ENCODE data around the gene AKR1A1.

Gene AKR1A1

GRCh38 chr1:45615885-45616284 is 65.3 kb downstream of the AKR1A1 start:
- no peak for DNase-seq

DNA sequence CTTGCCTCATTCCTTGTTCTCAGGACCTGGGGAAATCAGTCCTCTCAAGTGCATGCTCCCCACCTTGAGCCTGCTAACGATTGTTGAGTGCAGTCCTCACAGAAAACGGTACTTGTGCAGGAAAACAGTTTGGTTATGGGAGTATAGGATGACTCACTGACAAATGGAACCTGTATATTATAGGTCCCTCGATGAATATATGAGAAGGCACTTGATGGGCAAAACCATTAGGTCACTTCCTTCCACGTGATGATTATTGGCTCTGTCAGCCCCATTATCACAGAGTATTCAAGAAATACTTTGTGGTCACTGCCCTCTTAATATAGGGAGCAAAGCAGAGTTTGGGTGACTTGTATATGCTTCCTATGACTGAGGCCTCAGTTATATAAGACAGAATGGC is 67.0 kb downstream of the AKR1A1 start:
- DNase-seq, result no peak

DNA sequence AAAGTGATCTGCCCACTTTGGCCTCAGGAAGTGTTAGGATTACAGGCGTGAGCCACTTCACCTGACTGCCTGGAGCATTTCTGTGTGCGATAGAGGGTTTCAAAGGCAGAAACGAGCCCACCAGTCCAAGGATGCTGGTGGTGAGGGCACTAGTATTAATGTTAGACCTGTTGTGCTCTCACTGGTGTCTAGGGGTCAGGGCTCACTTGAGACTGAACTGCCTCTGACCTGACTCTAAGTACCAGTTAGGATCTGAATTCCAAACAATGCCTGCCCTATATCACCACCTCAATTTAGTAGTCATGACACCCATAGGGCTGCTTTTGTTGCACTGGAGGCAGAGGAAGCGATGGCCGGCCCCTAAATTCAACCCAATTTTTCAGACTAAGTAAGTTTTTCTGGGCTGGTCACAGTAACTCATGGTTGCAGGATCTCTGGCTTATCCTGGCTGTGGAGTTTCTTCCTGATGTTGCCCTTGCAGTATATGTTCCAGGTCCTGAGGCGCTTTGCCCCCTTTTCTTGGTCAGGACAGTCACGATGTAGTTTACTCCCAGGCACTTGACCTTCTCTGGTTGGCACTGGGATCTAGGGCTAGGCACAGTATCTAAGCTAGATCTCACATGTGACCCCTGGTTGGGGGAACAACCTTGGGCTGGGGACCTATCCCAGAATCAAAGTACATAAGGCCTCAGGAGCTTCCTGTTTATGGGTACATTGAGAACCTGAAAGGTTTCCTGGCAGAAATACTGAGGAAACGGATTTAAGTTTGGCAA is 68.7 kb downstream of the AKR1A1 start:
- DNase-seq, result no peak

Measured in anterior cingulate cortex (tissue), 58 donors.